Ovary (tissue), 10 donors: ENCODE results near the gene ZNF423. TPM values are rescaled to one million over a fixed set of nuclear protein-coding genes. Genes with fewer than 3 reads are reported as not detected.

Experiments used
- DNase-seq, 5 donors: peaks; one replicate each; pipeline ENCODE4 v3.0.0-alpha.2; 2019 to 2020
- H3K27ac ChIP-seq, 2 donors: fragments of 200-600 bp; one replicate each; pipeline versions ENCODE4 v1.5.1 to v1.8.0; 2019 to 2022
- H3K27me3 ChIP-seq: fragments of 200-600 bp; one replicate; pipeline ENCODE4 v1.8.0; 2022
- H3K36me3 ChIP-seq: fragments of 200-600 bp; sonication (generic); one replicate; pipeline ENCODE4 v1.5.1; 2019
- H3K4me1 ChIP-seq: one replicate; pipeline ENCODE4 v1.8.1; 2013; ENCODE audit warnings: mild to moderate bottlenecking, moderate library complexity; ENCODE audit not compliant: insufficient read depth
- H3K4me3 ChIP-seq: fragments of 200-600 bp; sonication (generic); one replicate; pipeline ENCODE4 v1.5.1; 2017
- H3K9me3 ChIP-seq, 2 donors: fragments of 200-600 bp in 1 of 2; sonication (generic) in 1 of 2; one replicate each; pipeline versions ENCODE4 v1.5.1 to v1.8.1; 2013 to 2019; ENCODE audit warnings: mild to moderate bottlenecking in 1 of 2, moderate library complexity in 1 of 2
- EP300 ChIP-seq: sonication (generic); formaldehyde crosslinking; IDR thresholded peaks from one replicate; pipeline ENCODE4 v1.6.1; 2017; ENCODE audit warnings: antibody characterized with exemption
- POLR2A ChIP-seq: fragments of 450-650 bp; IDR thresholded peaks from one replicate; pipeline ENCODE4 v1.6.1; 2017; ENCODE audit warnings: antibody characterized with exemption, mild to moderate bottlenecking, moderate library complexity
- WGBS, 3 donors: extraction: QIAGEN DNeasy Blood & Tissue Kit in 1 of 3; methylation state at CpG; one replicate each; pipeline versions ENCODE4 v1.1.5 to v1.1.7; 2013 to 2017; 5-methylcytosine and 5-hydroxymethylcytosine counted together
- intact Hi-C, 4 donors: fragments of 100-400 bp; cut with DNase I; formaldehyde crosslinking; loops; one replicate each; pipeline versions ENCODE4 v1.11.0 to v1.15.1; 2022 to 2023
- long read RNA-seq, 3 donors: library from polyadenylated mRNA in 2 of 3; unstranded in 2 of 3; transcript quantifications; one replicate each; pipeline ENCODE4 v2.0.0 and lab custom pipeline, GENCODE V29; 2021 to 2026
- polyA plus RNA-seq, 2 donors: library from polyadenylated mRNA; stranded (reverse); fragments of 200-250 nt in 1 of 2; fragments of 350-450 nt in 1 of 2; fragmentation: Illumina TruSeq in 1 of 2; extraction: RNeasy Lipid Tissue Mini Kit (QIAGEN cat#74804) in 1 of 2; gene quantifications; one replicate each; pipeline ENCODE4 v1.2.3, GENCODE V29; 2013 to 2014
- total RNA-seq, 7 donors: library from RNA; depleted of rRNA in 2 of 7; stranded (reverse); fragments of >200 nt in 2 of 7; fragmentation: NEBNext Ultra II Directional in 3 of 7; extraction: Animal tissue kit (Norgen Biotek cat#: 25700) in 3 of 7; gene quantifications; one replicate each; pipeline versions ENCODE4 v1.1.0 to v1.2.4, GENCODE V29; 2016 to 2023
- TF ChIP-seq, protein P1 (sequence below), 3 donors: fragments of 450-650 bp in 2 of 3; fragments of 200-600 bp in 1 of 3; IDR thresholded peaks; one replicate each; pipeline versions ENCODE4 v1.5.1 to v1.8.0; 2016 to 2022; ENCODE audit warnings: antibody characterized with exemption in 3 of 3, mild to moderate bottlenecking in 1 of 3
- donor health status: DM: no; HTN: no; CAD: no; lungs with moderate emphysema.
- donor health status: DM: no; HTN: no; CAD: no.
- donor health status: Bipolar disorder and iron deficiency.
- donor health status: DM: yes; HTN: yes; CAD: no.
- donor health status: DM: no; HTN: no; CAD: no.
- donor health status: DM: yes; HTN: yes; CAD: no.

ZNF423 gene
- 10 to 100 TPM in 5 of 7 donors, 1 to 10 TPM in 2; 3.3 to 40.3 (median 23.2) TPM for total RNA-seq
- 1 to 10 TPM; 4.7 to 6.0 TPM for polyA plus RNA-seq
- long read RNA-seq, donor 1, full-length matches to known transcripts: 2 of 50 reads
- long read RNA-seq, donor 1, partial matches to known transcripts: 31 of 50 reads
- long read RNA-seq, donor 1, other reads (novel, unspliced or antisense): 17 of 50 reads
- long read RNA-seq, donor 2, full-length matches to known transcripts: 1 of 1 reads
- long read RNA-seq, donor 2, partial matches to known transcripts: 0 of 1 reads
- long read RNA-seq, donor 2, other reads (novel, unspliced or antisense): 0 of 1 reads
- long read RNA-seq, donor 3, full-length matches to known transcripts: 7 of 47 reads
- long read RNA-seq, donor 3, partial matches to known transcripts: 29 of 47 reads
- long read RNA-seq, donor 3, other reads (novel, unspliced or antisense): 11 of 47 reads

DNA sequence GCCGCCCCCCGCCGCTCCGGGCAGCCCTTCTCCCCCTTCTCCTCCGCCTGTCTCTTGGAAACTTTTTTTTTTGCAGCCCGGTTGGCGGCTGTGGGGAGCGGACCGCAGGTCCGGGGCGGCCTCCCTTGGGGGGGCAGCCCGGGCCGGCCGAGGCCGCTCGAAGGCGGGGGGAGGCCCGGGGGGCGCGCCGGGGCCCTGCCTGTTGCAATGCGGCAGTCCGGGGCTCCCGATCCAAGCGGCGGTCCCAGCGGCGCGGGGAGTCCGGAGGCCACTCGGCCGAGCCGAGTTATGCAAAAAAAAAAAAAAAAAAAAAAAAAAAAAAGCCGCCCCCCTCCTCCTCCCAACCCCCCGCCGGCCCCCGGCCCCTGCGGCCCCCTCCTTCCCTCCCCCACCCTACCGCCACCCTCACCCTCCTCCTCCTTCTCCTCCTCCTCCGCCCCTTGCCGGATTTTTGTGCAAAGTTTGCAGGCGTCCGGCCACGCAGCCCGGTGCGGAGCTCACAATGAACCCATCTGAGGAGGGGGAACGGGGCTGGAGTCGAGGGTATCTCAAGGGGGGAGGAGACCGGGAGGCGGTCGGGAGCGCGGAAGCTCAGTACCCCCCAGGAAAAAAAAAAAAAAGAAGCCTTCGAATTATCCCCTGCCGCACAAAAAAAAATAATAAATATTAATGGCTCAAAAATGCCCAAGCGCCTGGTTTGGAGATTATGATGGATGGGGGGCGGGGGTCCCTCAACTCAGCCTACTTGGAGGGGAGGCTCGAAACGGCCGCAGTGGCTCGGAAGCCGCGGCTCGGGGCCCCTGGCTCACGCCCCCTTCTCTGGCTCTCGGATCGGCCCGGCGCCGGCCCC lies at the start of gene ZNF423:
Gene ZNF423 (minus strand): TSS at position 291 of the 850 bp plus-strand sequence. CDS start 338 bp downstream, outside the sequence.
- Histone ChIP-seq H3K27ac (peak within 1 kb of the TSS; percentile 69 to 95), H3K4me1 (peaks cover 4% of the 10 kb centered on the region), H3K36me3 (no peaks in the 10 kb centered on the region), H3K9me3 (no peaks in the 10 kb centered on the region), H3K4me3 (peak within 1 kb of the TSS; percentile 85), H3K27me3 (no peaks in the 10 kb centered on the region)
- 1 to 2% (median 1%) methylated on average over 44 to 70 of the region's 70 CpGs for WGBS, 3 donors
- peak; percentile 56 to 74 (median 61) for DNase-seq
- intact Hi-C loops: loop anchor here in 2 of 4 donors (5.0 to 10.0 kb wide), 5 partner anchors 71 to 364 kb away; no protein-coding TSS in a partner anchor
- TF ChIP-seq, protein P1, sequence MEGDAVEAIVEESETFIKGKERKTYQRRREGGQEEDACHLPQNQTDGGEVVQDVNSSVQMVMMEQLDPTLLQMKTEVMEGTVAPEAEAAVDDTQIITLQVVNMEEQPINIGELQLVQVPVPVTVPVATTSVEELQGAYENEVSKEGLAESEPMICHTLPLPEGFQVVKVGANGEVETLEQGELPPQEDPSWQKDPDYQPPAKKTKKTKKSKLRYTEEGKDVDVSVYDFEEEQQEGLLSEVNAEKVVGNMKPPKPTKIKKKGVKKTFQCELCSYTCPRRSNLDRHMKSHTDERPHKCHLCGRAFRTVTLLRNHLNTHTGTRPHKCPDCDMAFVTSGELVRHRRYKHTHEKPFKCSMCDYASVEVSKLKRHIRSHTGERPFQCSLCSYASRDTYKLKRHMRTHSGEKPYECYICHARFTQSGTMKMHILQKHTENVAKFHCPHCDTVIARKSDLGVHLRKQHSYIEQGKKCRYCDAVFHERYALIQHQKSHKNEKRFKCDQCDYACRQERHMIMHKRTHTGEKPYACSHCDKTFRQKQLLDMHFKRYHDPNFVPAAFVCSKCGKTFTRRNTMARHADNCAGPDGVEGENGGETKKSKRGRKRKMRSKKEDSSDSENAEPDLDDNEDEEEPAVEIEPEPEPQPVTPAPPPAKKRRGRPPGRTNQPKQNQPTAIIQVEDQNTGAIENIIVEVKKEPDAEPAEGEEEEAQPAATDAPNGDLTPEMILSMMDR (IDR thresholded peaks at IDR 0.05): no peak
- TF ChIP-seq EP300: no peak
- TF ChIP-seq POLR2A: no peak

DNA sequence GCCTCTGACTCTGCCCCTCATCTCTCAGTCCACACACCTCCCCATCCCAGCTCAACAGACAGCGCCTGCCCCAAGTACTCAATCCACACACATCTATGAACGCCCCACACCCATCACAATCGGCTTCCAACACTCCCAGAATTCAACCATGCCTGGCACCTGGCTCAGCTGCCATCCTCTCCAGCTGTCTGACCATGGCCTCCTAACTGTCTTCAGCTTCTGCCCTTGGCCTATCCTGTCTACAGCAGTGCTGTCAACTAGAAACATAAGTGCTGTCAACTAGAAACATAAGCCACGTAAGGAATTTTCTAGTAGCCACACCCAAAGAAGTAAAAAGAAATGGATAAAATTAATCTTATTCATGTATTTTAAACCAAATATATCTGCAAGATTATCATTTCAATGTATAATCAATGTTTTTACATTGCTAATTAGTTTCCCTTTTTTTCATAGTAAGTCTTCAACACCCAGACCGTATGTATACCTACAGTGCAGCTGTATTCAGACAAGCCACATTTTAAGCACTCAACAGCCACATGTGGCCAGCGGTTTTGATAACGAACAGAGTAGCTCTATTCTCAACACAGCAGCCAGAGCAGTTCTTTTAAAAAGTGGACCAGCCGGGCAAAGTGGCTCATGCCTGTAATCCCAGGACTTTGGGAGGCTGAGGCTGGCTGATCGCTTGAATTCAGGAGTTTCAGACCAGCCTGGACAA lies 48.6 kb upstream of the ZNF423 start:
- DNase-seq: no peak
- Histone ChIP-seq H3K27ac (no peak overlapping the region), H3K36me3 (no peaks in the 10 kb centered on the region), H3K4me1 (no peaks in the 10 kb centered on the region), H3K27me3 (no peaks in the 10 kb centered on the region), H3K9me3 (no peaks in the 10 kb centered on the region), H3K4me3 (no peak overlapping the region)
- intact Hi-C loops: no loop called here
- 87 to 89% (median 89%) methylated on average over 9 of the region's 9 CpGs for WGBS, 3 donors
- TF ChIP-seq, protein P1 (IDR thresholded peaks at IDR 0.05): no peak
- TF ChIP-seq POLR2A (no peak), EP300 (no peak)

DNA sequence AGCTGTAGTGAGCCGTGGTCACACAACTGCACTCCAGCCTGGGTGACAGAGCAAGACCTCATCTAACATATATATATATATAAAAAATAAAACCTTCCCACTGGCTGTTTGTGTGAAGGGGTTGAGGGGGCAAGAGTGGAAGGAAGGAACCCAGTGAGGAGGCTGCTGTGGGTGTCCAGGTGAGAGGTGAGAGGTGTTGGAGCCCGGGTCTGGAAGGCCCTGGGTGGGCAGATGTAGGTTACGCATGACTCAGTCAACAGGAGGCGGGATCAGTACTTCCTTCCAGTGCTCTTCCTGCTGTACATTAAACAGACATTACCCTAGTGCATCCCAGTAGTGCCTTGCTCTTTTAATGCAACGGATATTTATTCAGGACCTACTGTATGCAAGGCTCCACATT lies 47.0 kb upstream of the ZNF423 start:
- 80 to 84% (median 82%) methylated on average over 5 of the region's 5 CpGs for WGBS, 3 donors
- Histone ChIP-seq H3K27me3 (no peaks in the 10 kb centered on the region), H3K27ac (no peak overlapping the region), H3K4me3 (no peak overlapping the region), H3K36me3 (no peaks in the 10 kb centered on the region), H3K4me1 (no peaks in the 10 kb centered on the region), H3K9me3 (no peaks in the 10 kb centered on the region)
- DNase-seq: no peak
- intact Hi-C loops: no loop called here
- TF ChIP-seq EP300 (no peak), POLR2A (no peak)
- TF ChIP-seq, protein P1 (IDR thresholded peaks at IDR 0.05): no peak

DNA sequence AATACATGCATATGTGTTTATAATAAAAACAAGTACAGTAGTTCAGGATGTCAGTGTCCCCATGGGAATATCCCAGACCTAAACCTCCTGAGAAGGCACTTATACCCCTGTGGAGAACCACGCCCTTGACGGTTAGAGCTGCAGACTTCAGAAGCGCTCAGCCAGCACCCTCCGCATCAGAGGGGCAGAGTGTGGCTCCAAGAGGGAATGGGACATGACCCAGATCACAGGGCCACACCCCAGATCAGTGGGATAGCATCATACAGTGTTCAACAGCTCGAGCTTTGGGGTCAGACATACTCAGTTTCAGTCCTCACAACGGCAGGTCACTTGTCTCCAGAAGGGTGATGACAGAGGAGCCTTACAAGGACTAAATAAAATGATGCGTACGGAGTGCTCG lies 45.8 kb upstream of the ZNF423 start:
- DNase-seq: no peak
- Histone ChIP-seq H3K27ac (no peak overlapping the region), H3K9me3 (no peaks in the 10 kb centered on the region), H3K4me3 (no peak overlapping the region), H3K27me3 (no peaks in the 10 kb centered on the region), H3K4me1 (no peaks in the 10 kb centered on the region), H3K36me3 (no peaks in the 10 kb centered on the region)
- 94 to 95% (median 95%) methylated on average over 9 of the region's 9 CpGs for WGBS, 3 donors
- TF ChIP-seq POLR2A: no peak
- TF ChIP-seq, protein P1 (IDR thresholded peaks at IDR 0.05): no peak
- TF ChIP-seq EP300: no peak
- intact Hi-C loops: no loop called here
